Activated naive CD4-positive, alpha-beta T cell treated with anti-CD3 and anti-CD28 coated beads, Interleukin-2, amount 50 U/mL, for 24 hours (primary cell): ENCODE measurements around the gene HGFAC.
A peak's percentile ranks its signal among the peaks of the same experiment; 100 is the strongest.

ENCODE experiments used
- H3K27ac Mint-ChIP-seq: one replicate; pipeline ENCODE4 v1.8.0; 2021; ENCODE audit warnings: mild to moderate bottlenecking, mixed read lengths
- H3K27me3 Mint-ChIP-seq: one replicate; pipeline ENCODE4 v1.8.0; 2021; ENCODE audit warnings: mixed read lengths
- H3K36me3 Mint-ChIP-seq: one replicate; pipeline ENCODE4 v1.8.0; 2021; ENCODE audit warnings: mixed read lengths
- H3K4me1 Mint-ChIP-seq: one replicate; pipeline ENCODE4 v1.8.0; 2021; ENCODE audit warnings: mixed read lengths
- H3K4me3 Mint-ChIP-seq: one replicate; pipeline ENCODE4 v1.8.0; 2021; ENCODE audit warnings: mild to moderate bottlenecking, mixed read lengths
- H3K9me3 Mint-ChIP-seq: one replicate; pipeline ENCODE4 v1.8.0; 2021; ENCODE audit warnings: mixed read lengths

HGFAC gene

DNA sequence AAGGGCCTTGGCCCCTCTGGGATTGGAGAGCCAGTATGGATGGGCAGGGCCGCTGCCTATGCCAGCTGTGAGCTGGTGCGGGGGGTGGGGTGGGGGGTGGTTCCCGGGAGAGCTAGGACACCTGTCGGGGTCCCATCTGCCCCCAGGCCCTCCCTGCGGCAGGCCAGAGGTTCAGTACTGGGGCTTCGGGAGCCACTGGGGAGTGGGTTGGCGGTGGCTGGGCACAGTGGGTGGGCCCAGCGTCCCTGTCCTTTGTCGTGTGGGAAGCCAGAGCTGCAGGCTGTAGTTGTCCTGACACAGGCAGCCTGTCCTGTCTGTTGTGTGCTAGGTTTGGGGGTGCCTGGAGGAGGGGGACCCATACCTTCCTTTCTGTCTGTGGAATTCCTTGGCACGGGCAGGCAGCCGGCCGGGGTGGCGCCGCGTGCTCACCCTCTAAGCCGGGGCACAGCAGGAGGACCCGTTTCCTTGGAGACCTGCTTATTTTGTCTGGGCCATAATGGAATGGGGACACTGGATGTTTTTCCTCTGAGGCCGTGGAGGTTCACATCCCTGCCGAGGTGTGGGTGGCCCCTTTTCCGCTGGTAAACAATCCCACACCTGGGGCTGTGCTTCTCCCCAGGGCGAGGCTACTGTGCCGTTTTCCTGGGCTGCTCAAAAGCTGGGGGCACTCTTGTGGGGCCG lies 36.1 kb downstream of the HGFAC start:
- Mint-ChIP-seq H3K9me3 (no peaks in the 10 kb centered on the region), H3K4me3 (no peak overlapping the region), H3K27ac (no peak overlapping the region), H3K27me3 (peaks cover 10% of the 10 kb centered on the region), H3K36me3 (no peaks in the 10 kb centered on the region), H3K4me1 (no peaks in the 10 kb centered on the region)

GRCh38 chr4:3478446-3479357 lies 36.9 kb downstream of the HGFAC start:
- peaks cover 10% of the 10 kb centered on the region for H3K27me3 Mint-ChIP-seq

DNA sequence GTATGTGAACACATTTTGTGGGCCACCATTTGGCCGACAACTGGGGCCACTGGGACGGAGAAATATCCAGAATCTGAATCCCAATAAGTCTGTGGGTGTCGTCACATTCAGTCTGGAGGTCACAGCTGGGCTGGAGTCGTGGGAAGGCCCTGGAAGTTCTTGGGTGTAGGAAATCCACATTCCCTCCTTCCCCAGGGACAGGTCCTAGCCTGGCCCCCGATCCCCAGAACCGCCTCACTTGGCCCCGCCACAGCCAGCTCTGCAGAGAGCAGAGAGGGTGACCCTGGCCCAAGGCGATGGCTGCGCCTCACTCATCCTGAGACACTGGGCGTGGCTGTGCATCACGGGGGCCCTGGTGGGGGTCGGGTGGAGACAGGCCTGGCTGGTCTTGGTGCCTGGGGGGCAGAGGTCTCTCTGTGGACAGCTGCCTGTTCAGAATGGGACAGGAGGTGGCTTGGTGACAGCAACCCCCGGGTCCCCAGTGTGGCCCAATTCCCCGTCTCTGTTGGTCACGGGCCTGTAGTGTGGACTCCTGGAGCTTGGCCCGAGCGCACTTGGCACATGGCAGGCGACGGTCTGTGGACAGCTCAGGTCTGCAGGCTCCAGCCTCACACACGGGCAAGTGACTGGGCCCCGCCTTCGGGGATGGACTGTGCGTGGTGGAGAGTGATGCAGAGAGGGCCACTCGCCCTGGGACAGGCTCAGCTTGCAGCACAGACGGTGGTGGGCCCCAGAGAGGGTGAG lies 37.8 kb downstream of the HGFAC start:
- H3K27ac Mint-ChIP-seq, result no peak overlapping the region
- H3K36me3 Mint-ChIP-seq, result no peaks in the 10 kb centered on the region
- no peaks in the 10 kb centered on the region for H3K4me1 Mint-ChIP-seq
- peaks cover 10% of the 10 kb centered on the region for H3K27me3 Mint-ChIP-seq
- no peak overlapping the region for H3K4me3 Mint-ChIP-seq
- H3K9me3 Mint-ChIP-seq, result no peaks in the 10 kb centered on the region

More at GRCh38 chr4:3478446-3479357, 36.9 kb downstream of the HGFAC start:
- H3K9me3 Mint-ChIP-seq, result no peaks in the 10 kb centered on the region
- no peaks in the 10 kb centered on the region for H3K4me1 Mint-ChIP-seq
- H3K36me3 Mint-ChIP-seq, result no peaks in the 10 kb centered on the region
- no peak overlapping the region for H3K27ac Mint-ChIP-seq
- no peak overlapping the region for H3K4me3 Mint-ChIP-seq

- H3K9me3 Mint-ChIP-seq, result no peaks in the 10 kb centered on the region
- peaks cover 10% of the 10 kb centered on the region for H3K27me3 Mint-ChIP-seq
- H3K4me3 Mint-ChIP-seq, result no peak overlapping the region
- H3K27ac Mint-ChIP-seq, result no peak overlapping the region
- no peaks in the 10 kb centered on the region for H3K4me1 Mint-ChIP-seq
- H3K36me3 Mint-ChIP-seq, result no peaks in the 10 kb centered on the region
Observed at GRCh38 chr4:3480528-3481112, 38.9 kb downstream of the HGFAC start.

- Mint-ChIP-seq H3K9me3 (no peaks in the 10 kb centered on the region), H3K4me1 (no peaks in the 10 kb centered on the region), H3K36me3 (no peaks in the 10 kb centered on the region), H3K4me3 (no peak overlapping the region), H3K27me3 (peaks cover 10% of the 10 kb centered on the region), H3K27ac (no peak overlapping the region)
Observed at GRCh38 chr4:3481113-3481531, 39.4 kb downstream of the HGFAC start.

GRCh38 chr4:3481783-3482393 lies 40.1 kb downstream of the HGFAC start:
- peaks cover 12% of the 10 kb centered on the region for H3K27me3 Mint-ChIP-seq
- no peaks in the 10 kb centered on the region for H3K36me3 Mint-ChIP-seq
- no peak overlapping the region for H3K4me3 Mint-ChIP-seq
- H3K27ac Mint-ChIP-seq, result no peak overlapping the region
- H3K9me3 Mint-ChIP-seq, result no peaks in the 10 kb centered on the region
- no peaks in the 10 kb centered on the region for H3K4me1 Mint-ChIP-seq

GRCh38 chr4:3482707-3483106 lies 40.9 kb downstream of the HGFAC start:
- Mint-ChIP-seq H3K36me3 (no peaks in the 10 kb centered on the region), H3K27ac (no peak overlapping the region), H3K27me3 (peaks cover 12% of the 10 kb centered on the region), H3K9me3 (no peaks in the 10 kb centered on the region), H3K4me3 (no peak overlapping the region), H3K4me1 (no peaks in the 10 kb centered on the region)

DNA sequence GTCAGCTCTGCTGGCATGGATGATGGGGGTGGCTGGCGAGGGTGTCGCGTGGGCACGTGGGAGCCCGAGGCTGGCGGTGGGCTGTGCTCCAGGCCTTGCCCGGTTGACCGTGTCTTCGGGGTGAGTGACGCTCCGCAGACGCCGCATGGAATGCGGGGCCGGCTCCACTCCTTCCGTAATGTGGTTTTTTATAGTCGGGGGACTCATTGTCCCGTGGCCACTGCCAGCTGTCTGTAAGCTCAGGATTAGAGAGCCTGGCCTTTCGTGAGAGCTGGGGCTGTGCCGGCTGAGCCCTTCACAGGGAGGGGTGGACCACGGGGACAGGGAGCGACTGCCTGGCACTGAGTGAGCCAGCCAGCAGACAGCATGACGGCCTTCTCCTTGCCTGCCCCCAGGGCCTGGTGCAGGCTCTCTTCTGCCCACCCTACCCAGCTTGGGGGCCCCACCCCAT lies 41.7 kb downstream of the HGFAC start:
- Mint-ChIP-seq H3K27ac (no peak overlapping the region), H3K4me1 (no peaks in the 10 kb centered on the region), H3K9me3 (no peaks in the 10 kb centered on the region), H3K36me3 (no peaks in the 10 kb centered on the region), H3K27me3 (peaks cover 12% of the 10 kb centered on the region), H3K4me3 (no peak overlapping the region)

DNA sequence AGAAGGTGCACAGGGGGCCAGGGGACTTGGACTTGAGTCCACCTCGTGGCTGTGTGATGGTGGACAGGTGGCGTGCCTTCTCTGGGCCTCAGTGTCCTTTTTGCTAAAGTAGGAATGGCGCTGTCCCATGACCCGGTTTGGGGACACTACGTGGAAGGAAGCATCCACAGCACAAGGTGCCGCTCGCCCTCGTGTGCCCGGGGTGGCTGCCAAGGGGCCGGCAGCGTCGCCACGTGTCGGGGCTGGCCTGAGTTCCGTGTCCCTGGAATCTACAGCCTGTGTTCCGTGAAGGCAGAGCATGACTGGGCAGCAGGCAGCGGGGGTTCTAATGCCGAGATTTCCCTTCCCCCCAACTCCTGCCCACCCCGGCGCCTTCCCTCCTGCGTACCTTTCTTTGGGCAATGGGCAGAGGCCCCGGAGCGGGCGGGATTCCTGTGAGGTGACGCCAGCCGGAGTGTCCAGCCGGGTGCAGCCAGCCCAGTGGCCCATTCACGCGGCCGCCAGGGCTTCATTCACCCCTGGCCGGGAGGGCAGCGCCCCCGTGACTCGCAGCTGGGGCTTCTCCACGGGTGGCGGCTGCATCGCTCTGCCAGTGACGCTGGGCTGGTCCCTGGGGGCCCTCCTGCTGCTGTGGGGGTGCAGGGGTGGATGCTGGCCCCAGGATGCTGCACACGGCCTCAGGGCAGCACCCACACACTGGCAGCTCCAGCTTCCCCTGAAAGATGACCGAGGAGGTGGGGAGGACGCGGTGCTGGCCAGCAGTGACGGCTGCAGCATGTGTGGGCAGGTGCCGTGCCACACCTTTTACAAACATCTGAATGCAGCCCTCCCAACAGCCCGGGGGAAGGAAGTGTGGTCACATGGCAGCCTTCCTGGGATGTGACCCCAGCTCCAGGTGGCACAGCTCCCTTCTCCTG lies 42.5 kb downstream of the HGFAC start:
- H3K9me3 Mint-ChIP-seq, result no peaks in the 10 kb centered on the region
- H3K27me3 Mint-ChIP-seq, result peaks cover 13% of the 10 kb centered on the region
- no peaks in the 10 kb centered on the region for H3K4me1 Mint-ChIP-seq
- H3K27ac Mint-ChIP-seq, result no peak overlapping the region
- no peaks in the 10 kb centered on the region for H3K36me3 Mint-ChIP-seq
- no peak overlapping the region for H3K4me3 Mint-ChIP-seq

DNA sequence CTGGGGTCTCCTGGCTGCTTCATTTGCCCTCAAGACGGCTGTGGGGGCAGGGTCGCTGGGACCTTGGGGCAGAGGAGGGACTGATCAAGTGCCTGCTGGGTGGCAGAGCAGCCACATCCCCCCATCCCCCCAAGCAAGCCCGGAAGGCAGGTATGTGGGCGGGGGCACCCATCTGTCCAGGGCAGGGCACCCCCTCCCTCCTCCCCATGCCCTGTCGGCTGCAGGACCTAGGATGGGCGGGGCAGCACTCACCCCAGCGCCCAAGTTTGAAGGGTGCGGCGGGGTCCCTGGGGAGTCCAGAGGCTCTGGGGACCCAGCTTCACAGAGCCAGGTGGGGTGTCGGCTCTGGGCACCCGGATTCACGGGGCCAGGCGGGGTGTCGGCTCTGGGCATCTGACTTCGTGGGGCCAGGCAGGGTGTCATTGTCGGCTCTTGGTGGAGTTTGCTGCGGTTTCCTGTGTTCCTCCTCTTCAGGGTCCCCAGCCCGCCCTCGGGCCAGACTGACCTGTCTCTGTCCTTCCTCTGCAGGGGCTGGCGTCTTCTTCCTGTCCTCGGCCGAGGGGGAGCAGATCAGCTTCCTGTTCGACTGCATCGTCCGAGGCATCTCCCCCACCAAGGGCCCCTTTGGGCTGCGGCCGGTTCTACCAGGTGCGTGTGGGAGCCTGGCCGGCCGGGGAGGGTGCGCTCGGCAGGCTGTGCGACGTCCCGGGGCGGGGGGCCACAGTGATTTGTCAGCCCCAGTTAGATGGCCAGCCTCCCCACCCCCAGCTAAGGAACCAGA lies 43.4 kb downstream of the HGFAC start:
- no peaks in the 10 kb centered on the region for H3K4me1 Mint-ChIP-seq
- no peak overlapping the region for H3K4me3 Mint-ChIP-seq
- peaks cover 13% of the 10 kb centered on the region for H3K27me3 Mint-ChIP-seq
- no peaks in the 10 kb centered on the region for H3K9me3 Mint-ChIP-seq
- H3K27ac Mint-ChIP-seq, result no peak overlapping the region
- H3K36me3 Mint-ChIP-seq, result no peaks in the 10 kb centered on the region

GRCh38 chr4:3485886-3486540 lies 44.2 kb downstream of the HGFAC start:
- H3K27me3 Mint-ChIP-seq, result peaks cover 13% of the 10 kb centered on the region
- H3K27ac Mint-ChIP-seq, result no peak overlapping the region
- H3K36me3 Mint-ChIP-seq, result no peaks in the 10 kb centered on the region
- no peak overlapping the region for H3K4me3 Mint-ChIP-seq
- H3K9me3 Mint-ChIP-seq, result no peaks in the 10 kb centered on the region
- no peaks in the 10 kb centered on the region for H3K4me1 Mint-ChIP-seq

- H3K27me3 Mint-ChIP-seq, result peaks cover 13% of the 10 kb centered on the region
- no peaks in the 10 kb centered on the region for H3K4me1 Mint-ChIP-seq
- no peaks in the 10 kb centered on the region for H3K9me3 Mint-ChIP-seq
- H3K4me3 Mint-ChIP-seq, result no peak overlapping the region
- H3K36me3 Mint-ChIP-seq, result no peaks in the 10 kb centered on the region
- H3K27ac Mint-ChIP-seq, result peak overlapping the region; percentile 83
Observed at GRCh38 chr4:3486541-3487540, 45.1 kb downstream of the HGFAC start.
